Fibroblast of mammary gland (primary cell): ENCODE data around the gene WDR49.

Experiments used
- DNase-seq: peaks from one replicate; pipeline ENCODE4 v3.0.0-alpha.2; 2010; ENCODE audit warnings: low read depth
- H3K4me3 ChIP-seq: 2 replicates; pipeline ENCODE4 v1.5.1; 2011; ENCODE audit warnings: low read depth, mild to moderate bottlenecking, low read length, moderate library complexity; ENCODE audit not compliant: control insufficient read depth
- TF ChIP-seq, protein P1 (sequence below): conservative IDR thresholded peaks from 2 replicates; pipeline ENCODE4 v1.5.1; 2011; ENCODE audit warnings: low read depth, low read length, inconsistent platforms; ENCODE audit not compliant: control insufficient read depth, insufficient read depth

The WDR49 gene

DNA sequence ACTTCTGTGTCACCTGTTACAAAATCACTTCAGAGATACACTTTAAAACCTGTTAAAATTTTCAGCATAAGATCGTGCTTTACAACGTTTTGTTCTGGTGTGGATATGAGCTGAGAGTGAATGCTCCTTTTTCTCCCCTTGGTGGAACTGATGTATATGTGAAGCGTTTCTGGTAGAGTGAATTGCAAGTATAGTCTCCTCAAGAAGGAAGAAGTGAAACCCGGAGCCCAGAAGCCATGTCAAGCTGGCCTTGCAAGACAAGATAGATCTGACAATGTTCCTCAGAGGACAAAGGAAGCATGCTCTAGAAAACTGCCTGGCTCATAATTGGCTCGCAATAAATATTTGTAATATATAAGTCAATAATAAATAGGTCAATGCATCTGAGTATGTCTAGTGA, 203.5 kb downstream of the WDR49 start:
- TF ChIP-seq, protein P1, sequence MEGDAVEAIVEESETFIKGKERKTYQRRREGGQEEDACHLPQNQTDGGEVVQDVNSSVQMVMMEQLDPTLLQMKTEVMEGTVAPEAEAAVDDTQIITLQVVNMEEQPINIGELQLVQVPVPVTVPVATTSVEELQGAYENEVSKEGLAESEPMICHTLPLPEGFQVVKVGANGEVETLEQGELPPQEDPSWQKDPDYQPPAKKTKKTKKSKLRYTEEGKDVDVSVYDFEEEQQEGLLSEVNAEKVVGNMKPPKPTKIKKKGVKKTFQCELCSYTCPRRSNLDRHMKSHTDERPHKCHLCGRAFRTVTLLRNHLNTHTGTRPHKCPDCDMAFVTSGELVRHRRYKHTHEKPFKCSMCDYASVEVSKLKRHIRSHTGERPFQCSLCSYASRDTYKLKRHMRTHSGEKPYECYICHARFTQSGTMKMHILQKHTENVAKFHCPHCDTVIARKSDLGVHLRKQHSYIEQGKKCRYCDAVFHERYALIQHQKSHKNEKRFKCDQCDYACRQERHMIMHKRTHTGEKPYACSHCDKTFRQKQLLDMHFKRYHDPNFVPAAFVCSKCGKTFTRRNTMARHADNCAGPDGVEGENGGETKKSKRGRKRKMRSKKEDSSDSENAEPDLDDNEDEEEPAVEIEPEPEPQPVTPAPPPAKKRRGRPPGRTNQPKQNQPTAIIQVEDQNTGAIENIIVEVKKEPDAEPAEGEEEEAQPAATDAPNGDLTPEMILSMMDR, result no peak
- no peak for DNase-seq
- no peak overlapping the region for H3K4me3 ChIP-seq

DNA sequence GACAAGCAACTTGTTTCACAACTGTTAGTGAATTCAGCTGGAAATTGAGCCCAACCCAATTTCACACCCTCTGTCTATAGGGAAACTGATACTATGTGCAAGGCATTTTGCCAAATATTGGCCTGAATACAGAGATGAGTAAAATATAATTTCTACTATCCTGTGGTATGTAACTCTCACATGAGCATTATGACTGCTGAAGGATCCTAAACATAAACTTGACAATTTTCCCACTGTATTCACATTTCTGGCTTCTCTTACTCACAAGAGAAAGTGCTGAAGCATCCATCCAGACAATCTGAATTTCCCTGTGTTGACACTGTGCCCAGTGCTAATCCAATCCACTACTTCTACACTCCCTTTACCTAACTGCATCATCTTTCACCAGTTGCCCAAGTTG, 208.3 kb downstream of the WDR49 start:
- TF ChIP-seq, protein P1, result no peak
- H3K4me3 ChIP-seq, result no peak overlapping the region
- DNase-seq, result no peak

DNA sequence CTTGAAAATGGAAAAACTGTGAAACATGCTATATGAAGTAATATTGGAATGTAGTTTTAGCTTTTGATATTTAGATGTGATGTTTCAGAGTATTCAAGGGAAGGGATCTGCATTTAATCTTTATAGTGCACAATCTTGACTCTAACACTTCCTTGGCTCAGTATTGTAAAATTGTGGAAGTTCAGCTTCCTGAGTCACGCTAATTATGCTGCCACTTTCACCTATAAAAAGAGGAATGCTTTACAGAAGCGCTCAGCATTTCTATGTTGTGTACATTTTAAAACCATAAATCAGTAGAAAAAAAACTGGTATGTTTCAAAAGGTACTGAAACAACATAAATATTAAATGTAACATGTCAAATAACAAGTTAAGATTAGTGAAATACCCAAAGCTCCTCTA, 212.5 kb downstream of the WDR49 start:
- TF ChIP-seq, protein P1, result no peak
- no peak for DNase-seq

DNA sequence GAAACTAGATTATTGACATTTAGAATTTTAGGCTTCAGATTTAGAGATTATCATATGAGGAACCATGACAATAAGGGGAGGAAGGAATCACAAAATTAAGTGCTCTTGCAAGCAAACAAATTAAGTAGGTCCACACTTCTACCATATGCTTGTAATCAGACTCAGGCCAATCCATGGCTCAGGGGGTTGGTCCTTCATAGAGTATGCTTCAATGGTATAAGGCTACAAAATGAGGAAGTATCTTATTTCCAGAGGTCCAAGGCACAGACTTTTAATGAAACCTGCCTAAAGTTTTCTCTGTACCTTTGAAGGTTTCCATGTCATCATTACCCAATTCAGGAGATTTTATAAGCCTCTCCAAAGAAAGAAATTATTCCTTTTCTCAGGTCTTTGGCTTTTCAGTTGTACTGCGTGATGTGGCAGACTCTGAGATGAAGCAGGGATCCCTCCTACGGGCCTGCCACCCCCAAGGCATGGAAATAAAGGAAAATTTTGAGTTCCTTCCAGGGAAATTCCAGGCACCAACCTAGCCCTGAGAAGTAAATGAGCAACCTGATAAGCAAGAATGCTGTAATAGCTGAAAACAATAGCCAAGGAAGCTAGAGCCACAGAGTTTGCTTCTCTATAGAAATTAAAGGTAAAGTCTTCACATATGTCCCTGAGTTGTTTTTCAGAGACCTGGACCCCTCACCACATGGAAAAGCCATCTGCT, 216.2 kb downstream of the WDR49 start:
- H3K4me3 ChIP-seq, result no peak overlapping the region
- TF ChIP-seq, protein P1, result no peak
- no peak for DNase-seq

More for the DNA sequence above, 212.5 kb downstream of the WDR49 start:
- H3K4me3 ChIP-seq, result no peak overlapping the region
